ENCODE measurements around the gene TEX11.
"Not testable (repeated sequence)": the region's sequence is repeated elsewhere in the genome, so short reads cannot be mapped to it uniquely, and the experiment has no call there.

Gene TEX11

DNA sequence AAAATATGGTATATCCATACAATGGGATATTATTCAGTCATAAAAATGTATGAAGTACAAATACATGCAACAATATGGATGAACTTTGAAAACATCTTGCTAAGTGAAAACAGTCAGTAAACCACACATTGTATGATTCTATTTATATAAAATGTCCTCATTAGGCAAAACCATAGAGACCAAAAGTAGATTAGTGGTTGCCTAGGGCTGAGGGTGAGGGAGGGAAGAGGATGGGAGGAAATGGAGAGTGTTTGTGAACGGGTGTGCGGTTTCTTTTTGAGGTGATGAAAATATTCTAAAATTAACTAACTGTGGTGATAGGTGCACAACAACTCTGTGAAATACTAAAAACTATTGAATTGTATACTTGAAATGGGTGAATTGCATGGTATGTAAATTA lies 29.6 kb downstream of the TEX11 start:
- no peak for TF ChIP-seq POU2F2 (IDR thresholded peaks at IDR 0.05; ENCODE audit: low read depth, low read length)
- TF ChIP-seq POLR2AphosphoS5 (IDR thresholded peaks at IDR 0.05; ENCODE audit: low read depth, low read length): no peak
- FAIRE-seq (no peak), DNase-seq (ENCODE audit: insufficient read length, low spot score) (no peak)

DNA sequence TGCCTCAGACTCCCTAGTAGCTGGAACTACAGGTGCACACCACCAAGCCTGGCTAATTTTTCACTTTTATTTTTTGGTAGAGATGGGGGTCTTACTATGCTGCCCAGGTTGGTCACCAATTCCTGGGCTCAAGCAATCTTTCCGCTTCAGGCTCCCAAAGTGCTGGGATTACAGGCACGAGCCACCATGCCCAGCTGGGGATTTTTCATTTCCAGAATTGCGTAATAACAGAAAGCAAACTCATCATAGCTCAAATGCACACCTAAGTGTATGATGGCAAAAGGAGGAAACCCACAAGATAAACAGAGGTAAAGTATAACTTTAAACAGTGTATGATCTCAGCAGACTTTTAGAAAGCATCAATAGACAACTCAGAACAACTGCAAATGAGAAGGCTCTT lies 56.2 kb downstream of the TEX11 start:
- TF ChIP-seq POLR2AphosphoS5 (IDR thresholded peaks at IDR 0.05; ENCODE audit: low read depth, low read length): no peak
- TF ChIP-seq SPI1 (IDR thresholded peaks at IDR 0.05; ENCODE audit: low read depth, low read length): no peak
- no peak for TF ChIP-seq TAF1 (IDR thresholded peaks at IDR 0.05; ENCODE audit: low read depth, low read length)
- TF ChIP-seq POLR2A (IDR thresholded peaks at IDR 0.05; ENCODE audit: low read depth, low read length): no peak
- no peak for TF ChIP-seq PAX5 (IDR thresholded peaks at IDR 0.05; ENCODE audit: insufficient read depth, low read length, severe bottlenecking)
- no peak for TF ChIP-seq POU2F2 (IDR thresholded peaks at IDR 0.05; ENCODE audit: low read depth, low read length)
- FAIRE-seq (no peak), DNase-seq (ENCODE audit: insufficient read length, low spot score) (no peak)

DNA sequence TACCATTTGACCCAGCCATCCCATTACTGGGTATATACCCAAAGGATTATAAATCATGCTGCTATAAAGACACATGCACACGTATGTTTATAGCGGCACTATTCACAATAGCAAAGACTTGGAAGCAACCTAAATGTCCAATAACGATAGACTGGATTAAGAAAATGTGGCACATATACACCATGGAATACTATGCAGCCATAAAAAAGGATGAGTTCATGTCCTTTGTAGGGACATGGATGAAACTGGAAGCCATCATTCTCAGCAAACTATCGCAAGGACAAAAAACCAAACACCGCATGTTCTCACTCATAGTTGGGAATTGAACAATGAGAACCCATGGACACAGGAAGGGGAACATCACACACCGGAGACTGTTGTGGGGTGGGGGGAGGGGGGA lies 64.4 kb downstream of the TEX11 start:
- not testable (repeated sequence) for FAIRE-seq

DNA sequence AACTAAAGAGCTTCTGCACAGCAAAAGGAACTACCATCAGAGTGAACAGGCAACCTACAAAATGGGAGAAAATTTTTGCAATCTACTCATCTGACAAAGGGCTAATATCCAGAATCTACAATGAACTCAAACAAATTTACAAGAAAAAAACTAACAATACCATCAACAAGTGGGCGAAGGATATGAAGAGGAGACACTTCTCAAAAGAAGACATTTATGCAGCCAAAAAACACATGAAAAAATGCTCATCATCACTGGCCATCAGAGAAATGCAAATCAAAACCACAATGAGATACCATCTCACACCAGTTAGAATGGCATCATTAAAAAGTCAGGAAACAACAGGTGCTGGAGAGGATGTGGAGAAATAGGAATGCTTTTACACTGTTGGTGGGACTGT lies 64.9 kb downstream of the TEX11 start:
- not testable (repeated sequence) for DNase-seq (ENCODE audit: insufficient read length, low spot score); FAIRE-seq

More for the DNA sequence above, 64.4 kb downstream of the TEX11 start:
- DNase-seq (ENCODE audit: insufficient read length, low spot score): not testable (repeated sequence)

DNA sequence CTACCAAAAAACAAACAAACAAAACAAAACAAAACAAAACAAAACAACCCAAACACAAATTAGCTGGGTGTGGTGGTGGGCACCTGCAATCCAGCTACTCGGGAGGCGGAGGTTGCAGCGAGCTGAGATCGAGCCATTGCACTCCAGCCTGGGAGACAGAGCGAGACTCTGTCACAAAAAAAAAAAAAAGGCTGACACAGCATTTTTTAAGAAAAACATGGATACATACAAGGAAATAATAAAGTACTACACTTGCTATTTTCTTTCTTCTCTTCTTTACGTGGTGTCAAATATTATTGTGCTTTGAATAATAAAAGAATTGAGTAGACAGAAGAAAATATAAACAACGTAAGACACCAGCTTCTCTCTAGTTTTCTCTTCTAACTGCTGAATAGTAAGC lies 73.9 kb downstream of the TEX11 start:
- TF ChIP-seq POLR2A (IDR thresholded peaks at IDR 0.05; ENCODE audit: low read depth, low read length) (no peak), TAF1 (IDR thresholded peaks at IDR 0.05; ENCODE audit: low read depth, low read length) (no peak), POLR2AphosphoS5 (IDR thresholded peaks at IDR 0.05; ENCODE audit: low read depth, low read length) (no peak), PAX5 (IDR thresholded peaks at IDR 0.05; ENCODE audit: insufficient read depth, low read length, severe bottlenecking) (no peak), POU2F2 (IDR thresholded peaks at IDR 0.05; ENCODE audit: low read depth, low read length) (no peak), SPI1 (IDR thresholded peaks at IDR 0.05; ENCODE audit: low read depth, low read length) (no peak)
- FAIRE-seq (no peak), DNase-seq (ENCODE audit: insufficient read length, low spot score) (no peak)

- no peak for FAIRE-seq
- TF ChIP-seq PAX5 (IDR thresholded peaks at IDR 0.05; ENCODE audit: insufficient read depth, low read length, severe bottlenecking) (no peak), POU2F2 (IDR thresholded peaks at IDR 0.05; ENCODE audit: low read depth, low read length) (no peak), POLR2AphosphoS5 (IDR thresholded peaks at IDR 0.05; ENCODE audit: low read depth, low read length) (no peak), SPI1 (IDR thresholded peaks at IDR 0.05; ENCODE audit: low read depth, low read length) (no peak), TAF1 (IDR thresholded peaks at IDR 0.05; ENCODE audit: low read depth, low read length) (no peak), POLR2A (IDR thresholded peaks at IDR 0.05; ENCODE audit: low read depth, low read length) (no peak)
- no peak for DNase-seq (ENCODE audit: insufficient read length, low spot score)
These were observed 81.8 kb downstream of the TEX11 start for GRCh38 chrX:70826715-70827114.

DNA sequence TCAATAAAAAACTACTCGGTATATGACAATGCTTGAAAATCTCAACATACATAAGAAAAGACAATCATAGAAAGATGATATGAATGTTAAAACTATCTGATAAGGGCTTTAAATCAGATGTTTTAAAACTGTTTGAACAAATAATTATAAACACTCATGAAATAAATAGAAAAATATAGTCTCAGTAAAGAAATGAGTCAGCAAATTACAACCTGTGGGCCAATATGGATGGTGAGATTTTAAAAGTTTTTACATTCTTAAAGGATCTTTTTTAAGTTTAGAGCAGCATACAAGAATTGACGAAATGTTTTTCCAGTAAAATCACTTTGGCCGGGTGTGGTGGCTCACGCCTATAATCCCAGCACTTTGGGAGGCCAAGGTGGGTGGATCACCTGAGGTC lies 83.1 kb downstream of the TEX11 start:
- no peak for DNase-seq (ENCODE audit: insufficient read length, low spot score)
- TF ChIP-seq SPI1 (IDR thresholded peaks at IDR 0.05; ENCODE audit: low read depth, low read length) (no peak), POLR2A (IDR thresholded peaks at IDR 0.05; ENCODE audit: low read depth, low read length) (no peak), TAF1 (IDR thresholded peaks at IDR 0.05; ENCODE audit: low read depth, low read length) (no peak), PAX5 (IDR thresholded peaks at IDR 0.05; ENCODE audit: insufficient read depth, low read length, severe bottlenecking) (no peak), POU2F2 (IDR thresholded peaks at IDR 0.05; ENCODE audit: low read depth, low read length) (no peak), POLR2AphosphoS5 (IDR thresholded peaks at IDR 0.05; ENCODE audit: low read depth, low read length) (no peak)
- FAIRE-seq: no peak

DNA sequence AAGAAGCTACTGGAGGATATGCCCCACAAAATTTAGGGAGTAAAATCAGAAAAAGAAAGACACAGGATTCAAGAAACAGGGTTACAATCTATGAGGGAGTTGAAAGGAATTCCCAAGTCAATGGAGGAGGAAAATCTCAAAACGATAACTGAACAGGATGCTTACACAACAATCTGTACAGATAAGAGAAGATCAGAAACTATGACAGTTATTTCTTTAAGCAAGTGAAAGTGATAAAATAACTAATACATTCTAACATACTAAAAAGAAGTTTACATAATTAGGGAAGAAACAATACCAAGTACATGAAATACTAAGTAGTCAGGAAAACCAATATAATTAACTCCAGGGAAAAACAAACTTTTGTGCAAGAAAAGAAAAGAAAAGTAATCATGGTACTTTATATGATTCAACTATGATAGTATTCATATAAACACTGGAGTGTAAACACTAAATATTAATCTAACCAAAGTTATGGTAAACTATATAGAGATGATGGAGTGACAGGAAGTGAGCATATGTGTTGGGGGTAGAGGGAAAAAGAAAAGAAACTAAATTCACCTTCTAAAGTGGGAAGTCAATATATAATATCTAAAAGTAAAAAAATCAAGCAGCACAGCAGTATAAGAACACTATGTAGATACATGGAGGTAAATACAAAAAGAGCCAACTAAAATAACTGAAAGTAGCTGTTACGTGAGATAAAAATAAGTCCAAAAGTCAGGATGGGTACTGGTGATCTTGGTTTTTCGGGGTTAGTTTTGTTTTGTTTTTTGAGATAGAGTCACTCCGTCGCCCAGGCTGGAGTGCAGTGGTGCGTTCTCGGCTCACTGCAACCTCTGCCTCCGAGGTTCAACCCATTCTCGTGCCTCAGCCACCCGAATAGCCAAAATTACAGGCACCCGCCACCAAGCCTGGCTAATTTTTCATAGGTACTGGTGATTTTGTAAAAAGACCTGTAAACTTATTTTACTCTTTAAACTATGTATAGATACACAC lies 99.3 kb downstream of the TEX11 start:
- TF ChIP-seq PAX5 (IDR thresholded peaks at IDR 0.05; ENCODE audit: insufficient read depth, low read length, severe bottlenecking) (no peak), SPI1 (IDR thresholded peaks at IDR 0.05; ENCODE audit: low read depth, low read length) (no peak), POU2F2 (IDR thresholded peaks at IDR 0.05; ENCODE audit: low read depth, low read length) (no peak), POLR2AphosphoS5 (IDR thresholded peaks at IDR 0.05; ENCODE audit: low read depth, low read length) (no peak), POLR2A (IDR thresholded peaks at IDR 0.05; ENCODE audit: low read depth, low read length) (no peak), TAF1 (IDR thresholded peaks at IDR 0.05; ENCODE audit: low read depth, low read length) (no peak)
- no peak for FAIRE-seq
- no peak for DNase-seq (ENCODE audit: insufficient read length, low spot score)

DNA sequence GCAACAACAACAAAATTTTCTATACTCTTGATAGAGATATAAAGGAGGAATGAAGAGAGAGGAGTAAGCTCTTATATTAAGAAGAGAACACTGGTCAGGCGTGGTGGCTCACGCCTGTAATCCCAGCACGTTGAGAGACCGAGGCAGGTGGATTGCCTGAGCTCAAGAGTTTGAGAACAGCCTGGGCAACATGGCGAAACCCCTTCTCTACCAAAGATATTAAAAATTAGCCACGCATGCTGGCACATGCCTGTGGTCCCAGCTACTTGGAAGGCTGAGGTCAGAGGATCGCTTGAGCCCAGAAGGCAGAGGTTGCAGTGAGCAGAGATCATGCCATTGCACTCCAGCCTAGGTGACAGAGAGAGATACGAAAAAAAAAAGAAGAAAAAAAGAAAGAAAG lies 102.4 kb downstream of the TEX11 start:
- no peak for FAIRE-seq
- DNase-seq (ENCODE audit: insufficient read length, low spot score): no peak
- TF ChIP-seq PAX5 (IDR thresholded peaks at IDR 0.05; ENCODE audit: insufficient read depth, low read length, severe bottlenecking) (no peak), POLR2A (IDR thresholded peaks at IDR 0.05; ENCODE audit: low read depth, low read length) (no peak), POLR2AphosphoS5 (IDR thresholded peaks at IDR 0.05; ENCODE audit: low read depth, low read length) (no peak), SPI1 (IDR thresholded peaks at IDR 0.05; ENCODE audit: low read depth, low read length) (no peak), POU2F2 (IDR thresholded peaks at IDR 0.05; ENCODE audit: low read depth, low read length) (no peak), TAF1 (IDR thresholded peaks at IDR 0.05; ENCODE audit: low read depth, low read length) (no peak)

DNA sequence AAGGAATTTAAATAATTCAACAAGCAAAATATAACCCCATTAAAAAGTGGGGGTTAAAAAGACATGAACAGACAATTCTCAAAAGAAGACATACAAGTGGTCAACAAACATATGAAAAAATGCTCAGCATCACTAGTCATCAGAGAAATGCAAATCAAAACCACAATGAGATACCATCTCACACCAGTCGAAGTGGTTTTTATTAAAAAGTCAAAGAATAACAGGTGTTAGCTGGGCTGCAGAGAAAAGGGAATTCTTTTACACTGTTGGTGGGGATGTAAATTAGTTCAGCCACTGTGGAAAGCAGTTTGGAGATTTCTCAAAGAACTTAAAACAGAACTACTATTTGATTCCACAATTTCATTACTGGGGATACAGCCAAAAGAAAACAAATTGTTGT lies 111.8 kb downstream of the TEX11 start:
- not testable (repeated sequence) for FAIRE-seq

DNA sequence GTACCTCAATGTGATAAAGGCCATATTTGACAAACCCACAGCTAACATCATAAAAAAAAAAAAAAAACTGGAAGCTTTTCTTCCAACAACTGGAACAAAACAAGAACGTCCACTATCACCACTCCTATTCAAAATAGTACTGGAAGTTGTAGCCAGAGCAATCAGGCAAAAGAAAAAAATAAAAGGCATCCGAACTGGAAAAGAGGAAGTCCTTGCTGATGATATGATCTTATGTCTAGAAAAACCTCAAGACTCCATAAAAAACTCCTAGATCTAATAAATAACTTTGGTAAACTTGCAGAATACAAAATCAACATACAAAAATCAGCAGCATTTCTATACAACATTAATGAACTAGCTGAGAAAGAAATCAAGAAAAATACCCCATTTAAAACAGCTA lies 134.3 kb downstream of the TEX11 start:
- DNase-seq (ENCODE audit: insufficient read length, low spot score): no peak
- no peak for TF ChIP-seq POLR2AphosphoS5 (IDR thresholded peaks at IDR 0.05; ENCODE audit: low read depth, low read length)
- FAIRE-seq: no peak

More for the DNA sequence above, 111.8 kb downstream of the TEX11 start:
- DNase-seq (ENCODE audit: insufficient read length, low spot score): not testable (repeated sequence)
